Measurements from ENCODE around the gene GPATCH2.

GRCh38 chr1:217403026-217403720 lies 227.7 kb downstream of the GPATCH2 start:
- no peak for TF ChIP-seq CTCF (IDR thresholded peaks at IDR 0.05; ENCODE audit: low read depth, low read length)
- TF ChIP-seq EZH2phosphoT487 (IDR thresholded peaks at IDR 0.05; ENCODE audit: low read depth): no peak

Data from OCI-LY3 (cell line).